HepG2 (cell line): ENCODE data around the gene SRSF12. TPM values are rescaled to one million over a fixed set of nuclear protein-coding genes. Genes with fewer than 3 reads are reported as not detected.

Source experiments
- ATF2 ChIP-seq: sonication (generic); formaldehyde crosslinking; IDR thresholded peaks from 2 replicates; pipeline ENCODE4 v1.4.0; 2020; ENCODE audit warnings: missing genetic modification reagents
- DR1 ChIP-seq: sonication (generic); formaldehyde crosslinking; IDR thresholded peaks from 2 replicates; pipeline ENCODE4 v1.8.0; 2021; ENCODE audit warnings: mild to moderate bottlenecking, missing genetic modification reagents, inconsistent platforms
- GLMP ChIP-seq: sonication (generic); formaldehyde crosslinking; IDR thresholded peaks from 2 replicates; pipeline ENCODE4 v1.9.0; 2021; ENCODE audit warnings: missing genetic modification reagents, mild to moderate bottlenecking, borderline replicate concordance
- HHEX ChIP-seq: IDR thresholded peaks from 2 replicates; pipeline ENCODE4 v1.6.1; 2016; ENCODE audit warnings: control low read depth
- IRX3 ChIP-seq: sonication (generic); formaldehyde crosslinking; IDR thresholded peaks from 2 replicates; pipeline ENCODE4 v1.8.1; 2023; ENCODE audit warnings: mild to moderate bottlenecking, low read depth, missing genetic modification reagents, borderline replicate concordance
- KDM5B ChIP-seq: sonication (generic); formaldehyde crosslinking; IDR thresholded peaks from 2 replicates; pipeline ENCODE4 v1.4.0; 2020; ENCODE audit warnings: missing genetic modification reagents, mild to moderate bottlenecking, borderline replicate concordance
- NPAS2 ChIP-seq: sonication (generic); formaldehyde crosslinking; IDR thresholded peaks from 2 replicates; pipeline ENCODE4 v1.8.0; 2022; ENCODE audit warnings: mild to moderate bottlenecking, missing genetic modification reagents, borderline replicate concordance
- NR1H2 ChIP-seq: sonication (generic); formaldehyde crosslinking; IDR thresholded peaks from 2 replicates; pipeline ENCODE4 v1.8.1; 2022; ENCODE audit warnings: low read depth, missing genetic modification reagents, borderline replicate concordance
- RARA ChIP-seq: IDR thresholded peaks from 2 replicates; pipeline ENCODE4 v1.6.1; 2016; ENCODE audit warnings: missing genetic modification reagents, missing compliant biosample characterization
- SIN3A ChIP-seq: IDR thresholded peaks from 2 replicates; pipeline ENCODE4 v1.6.1; 2011; ENCODE audit warnings: low read depth, mild to moderate bottlenecking, control low read depth, low read length, borderline replicate concordance
- TAF1 ChIP-seq: sonication (generic); formaldehyde crosslinking; IDR thresholded peaks from 2 replicates; pipeline ENCODE4 v1.4.0; 2020; ENCODE audit warnings: missing genetic modification reagents
- ZBTB21 ChIP-seq: sonication (generic); formaldehyde crosslinking; IDR thresholded peaks from 2 replicates; pipeline ENCODE4 v1.4.0; 2020; ENCODE audit warnings: missing genetic modification reagents
- ZBTB38 ChIP-seq: sonication (generic); formaldehyde crosslinking; IDR thresholded peaks from 2 replicates; pipeline ENCODE4 v1.5.1; 2020; ENCODE audit warnings: mild to moderate bottlenecking, missing genetic modification reagents
- ZC3H13 ChIP-seq: sonication (generic); formaldehyde crosslinking; IDR thresholded peaks from 2 replicates; pipeline ENCODE4 v1.8.1; 2023; ENCODE audit warnings: mild to moderate bottlenecking, missing genetic modification reagents, moderate library complexity
- ZNF101 ChIP-seq: sonication (generic); formaldehyde crosslinking; IDR thresholded peaks from 2 replicates; pipeline ENCODE4 v1.4.0; 2020; ENCODE audit warnings: mild to moderate bottlenecking, low read depth, missing genetic modification reagents, borderline replicate concordance
- ZNF142 ChIP-seq: sonication (generic); formaldehyde crosslinking; IDR thresholded peaks from 2 replicates; pipeline ENCODE4 v1.4.0; 2020; ENCODE audit warnings: missing genetic modification reagents
- ZNF224 ChIP-seq: sonication (generic); formaldehyde crosslinking; IDR thresholded peaks from 2 replicates; pipeline ENCODE4 v1.5.0; 2020; ENCODE audit warnings: mild to moderate bottlenecking, missing genetic modification reagents
- ZNF260 ChIP-seq: sonication (generic); formaldehyde crosslinking; IDR thresholded peaks from 2 replicates; pipeline ENCODE4 v1.4.0; 2020; ENCODE audit warnings: missing genetic modification reagents, low read depth, mild to moderate bottlenecking, borderline replicate concordance
- ZNF329 ChIP-seq: sonication (generic); formaldehyde crosslinking; IDR thresholded peaks from 2 replicates; pipeline ENCODE4 v1.9.0; 2021; ENCODE audit warnings: low read depth, mild to moderate bottlenecking, missing genetic modification reagents
- ZNF367 ChIP-seq: sonication (generic); formaldehyde crosslinking; IDR thresholded peaks from 2 replicates; pipeline ENCODE4 v1.4.0; 2020; ENCODE audit warnings: missing genetic modification reagents, borderline replicate concordance
- ZNF768 ChIP-seq: sonication (generic); formaldehyde crosslinking; IDR thresholded peaks from 2 replicates; pipeline ENCODE4 v1.4.0; 2020; ENCODE audit warnings: missing genetic modification reagents
- ZNF891 ChIP-seq: sonication (generic); formaldehyde crosslinking; IDR thresholded peaks from 2 replicates; pipeline ENCODE4 v1.5.0; 2020; ENCODE audit warnings: mild to moderate bottlenecking, missing genetic modification reagents
- polyA plus RNA-seq, 8 experiments: library from polyadenylated mRNA; depleted of rRNA in 3 of 8; stranded (reverse) in 7 of 8; unstranded in 1 of 8; fragments of >200 nt; fragmentation: Illumina TruSeq in 4 of 8; extraction: Trizol in 4 of 8; gene quantifications; 2 replicates each; pipeline versions ENCODE4 v1.2.1 to v1.2.3, GENCODE V29; 2011 to 2016; ENCODE audit warnings: low read depth in 4 of 8, missing spikeins in 1 of 8, mixed read lengths in 1 of 8; ENCODE audit not compliant: insufficient read depth in 1 of 8
- total RNA-seq, 5 experiments: library from RNA; depleted of rRNA; stranded (reverse); fragments of >200 nt; fragmentation: Illumina TruSeq; extraction: Trizol; gene quantifications; 2 replicates each; pipeline ENCODE4 v1.2.3, GENCODE V29; 2016; ENCODE audit warnings: low read depth in 1 of 5

SRSF12 gene
- total and polyA plus RNA-seq, 2 of the 13 experiments (the other 11 are each of a cell fraction or from before 2014, with no cell fraction given): 1.7 to 1.9 TPM

- TF ChIP-seq ZNF142 (CRISPR knock-in tag) (peak; percentile 91), NPAS2 (CRISPR knock-in tag) (no peak), ZNF768 (CRISPR knock-in tag) (peak; percentile 78; the same call in 1 of the 2 replicates), DR1 (CRISPR knock-in tag) (peak; percentile 45; the same call in 1 of the 2 replicates), RARA (CRISPR knock-in tag) (no peak), ZNF101 (CRISPR knock-in tag) (no peak), HHEX (CRISPR knock-in tag) (no peak), ZNF260 (CRISPR knock-in tag) (no peak), GLMP (CRISPR knock-in tag) (no peak), ATF2 (0 out of 2 replicates have a peak, but pooled peaks have one; percentile 11), ZBTB21 (CRISPR knock-in tag) (no peak), ZNF891 (CRISPR knock-in tag) (peak; percentile 71; the same call in 1 of the 2 replicates), KDM5B (peak; percentile 99), ZBTB38 (CRISPR knock-in tag) (peak; percentile 65), ZC3H13 (CRISPR knock-in tag) (peak; percentile 77; the same call in 1 of the 2 replicates), TAF1 (peak; percentile 85), IRX3 (CRISPR knock-in tag) (peak; percentile 85; the same call in 1 of the 2 replicates), SIN3A (peak; percentile 69; the same call in 1 of the 2 replicates), ZNF329 (peak; percentile 43; the same call in 1 of the 2 replicates), NR1H2 (CRISPR knock-in tag) (no peak), ZNF367 (CRISPR knock-in tag) (peak; percentile 80; the same call in 1 of the 2 replicates), ZNF224 (CRISPR knock-in tag) (peak; percentile 93; the same call in 1 of the 2 replicates)
Observed at GRCh38 chr6:89145956-89146717, 28.3 kb upstream of the SRSF12 start, which contains the start of gene PM20D2 (continued).
